CD4-positive, alpha-beta T cell (primary cell): Measurements from ENCODE around the gene PKP1. TPM values are rescaled to one million over a fixed set of nuclear protein-coding genes. Genes with fewer than 3 reads are reported as not detected.

ENCODE experiments used
- ATAC-seq: fragments of 200-7000 bp; cut with Tn5 transposase; one replicate; pipeline ENCODE4 v1.10.0; 2022; ENCODE audit warnings: mild to moderate bottlenecking; ENCODE audit not compliant: poor library complexity
- CTCF ChIA-PET: fragments of 350-600 bp; sonication (Branson Sonifier 250); formaldehyde crosslinking; loops from one replicate; lab custom pipeline; 2021; ENCODE audit warnings: antibody characterized with exemption, inconsistent platforms; lab: Charles Lee
- POLR2A ChIA-PET: fragments of 350-600 bp; sonication (Branson Sonifier 250); formaldehyde crosslinking; loops from one replicate; lab custom pipeline; 2021; ENCODE audit warnings: antibody characterized with exemption, inconsistent platforms; lab: Charles Lee
- DNase-seq, 14 experiments: peaks; one replicate each; pipeline ENCODE4 v3.0.0-alpha.2; 2013 to 2020; ENCODE audit warnings: mixed read lengths in 2 of 14
- H3K27ac ChIP-seq, 2 donors: one replicate each; pipeline versions ENCODE4 v1.5.1 to v1.7.0; 2013; ENCODE audit warnings: low read length in 2 of 2, low read depth in 1 of 2, mild to moderate bottlenecking in 1 of 2
- H3K27me3 ChIP-seq, 2 experiments: 1 replicate in 1 of 2; 2 replicates in 1 of 2; pipeline versions ENCODE4 v1.6.1 to v1.7.0; 2013; ENCODE audit warnings: low read length in 2 of 2, control low read depth in 1 of 2, mild to moderate bottlenecking in 1 of 2, moderate library complexity in 1 of 2; ENCODE audit not compliant: insufficient read depth in 2 of 2, control insufficient read depth in 1 of 2
- H3K36me3 ChIP-seq: one replicate; pipeline ENCODE4 v1.6.1; 2013; ENCODE audit warnings: low read length, control low read depth; ENCODE audit not compliant: insufficient read depth
- H3K4me1 ChIP-seq: one replicate; pipeline ENCODE4 v1.6.1; 2013; ENCODE audit warnings: low read length, control low read depth; ENCODE audit not compliant: insufficient read depth
- H3K4me3 ChIP-seq: one replicate; pipeline ENCODE4 v1.5.1; 2013; ENCODE audit warnings: mild to moderate bottlenecking, low read length, moderate library complexity
- H3K9me3 ChIP-seq, 2 experiments: 1 replicate in 1 of 2; 2 replicates in 1 of 2; pipeline versions ENCODE4 v1.6.1 to v1.7.0; 2013; ENCODE audit warnings: low read length in 2 of 2, mild to moderate bottlenecking in 2 of 2, control low read depth in 1 of 2, moderate library complexity in 1 of 2; ENCODE audit not compliant: control insufficient read depth in 1 of 2, insufficient read depth in 1 of 2
- H3K27ac Mint-ChIP-seq: one replicate; pipeline ENCODE4 v1.8.0; 2020; ENCODE audit warnings: mixed read lengths
- H3K27me3 Mint-ChIP-seq: one replicate; pipeline ENCODE4 v1.8.0; 2021; ENCODE audit warnings: mixed read lengths
- H3K36me3 Mint-ChIP-seq: one replicate; pipeline ENCODE4 v1.8.0; 2021; ENCODE audit warnings: low read depth, mixed read lengths
- H3K4me1 Mint-ChIP-seq: one replicate; pipeline ENCODE4 v1.8.0; 2021; ENCODE audit warnings: low read depth, mixed read lengths
- H3K4me3 Mint-ChIP-seq: one replicate; pipeline ENCODE4 v1.8.0; 2020; ENCODE audit warnings: mild to moderate bottlenecking, mixed read lengths
- H3K9me3 Mint-ChIP-seq: one replicate; pipeline ENCODE4 v1.8.0; 2020; ENCODE audit warnings: mixed read lengths
- CTCF ChIP-seq: fragments of 200-600 bp; IDR thresholded peaks from one replicate; pipeline ENCODE4 v1.8.0; 2022; ENCODE audit warnings: antibody characterized with exemption, mild to moderate bottlenecking
- intact Hi-C, 2 experiments: fragments of 100-400 bp; cut with DNase I in 1 of 2; cut with micrococcal nuclease in 1 of 2; formaldehyde crosslinking; loops; one replicate each; pipeline versions ENCODE4 v1.15.1 to v1.9.0; 2023 to 2025; cut with DNase I, micrococcal nuclease
- total RNA-seq, 174 experiments: library from RNA in 2 of 174; stranded (reverse) in 2 of 174; gene quantifications; one replicate each; pipeline ENCODE4 v1.2.3 and lab custom pipeline; 2021 to 2026

The PKP1 gene
- total RNA-seq, 2 experiments from 2014 or later: not detected

GRCh38 chr1:201358596-201358995 lies 75.3 kb downstream of the PKP1 start:
- H3K4me3 Mint-ChIP-seq: no peak overlapping the region
- peaks cover 0 to under 1% of the 10 kb centered on the region in 2 experiments for H3K9me3 ChIP-seq
- no peak overlapping the region for H3K4me3 ChIP-seq
- POLR2A ChIA-PET: no interaction called here
- CTCF ChIA-PET: interaction anchor here (1.0 kb wide), 1 partner anchor 11 kb away, joined by 3 read pairs; no protein-coding TSS in a partner anchor
- no peaks in the 10 kb centered on the region for H3K9me3 Mint-ChIP-seq
- H3K4me1 ChIP-seq: no peaks in the 10 kb centered on the region
- no peak overlapping the region for H3K27ac ChIP-seq
- TF ChIP-seq CTCF: no peak
- no peak overlapping the region for H3K27ac Mint-ChIP-seq
- no peaks in the 10 kb centered on the region for H3K36me3 ChIP-seq
- no peaks in the 10 kb centered on the region for H3K27me3 ChIP-seq
- ATAC-seq: no peak
- H3K27me3 Mint-ChIP-seq: peaks cover 30% of the 10 kb centered on the region
- DNase-seq: no peak
- H3K4me1 Mint-ChIP-seq: no peaks in the 10 kb centered on the region
- no peaks in the 10 kb centered on the region for H3K36me3 Mint-ChIP-seq
- intact Hi-C loops: no loop called here

- Mint-ChIP-seq H3K27me3 (peaks cover 25% of the 10 kb centered on the region), H3K4me1 (no peaks in the 10 kb centered on the region), H3K4me3 (no peak overlapping the region), H3K27ac (no peak overlapping the region), H3K9me3 (no peaks in the 10 kb centered on the region), H3K36me3 (no peaks in the 10 kb centered on the region)
- DNase-seq (no peak), ATAC-seq (no peak)
- CTCF ChIA-PET: interaction anchor here (1.0 kb wide), 1 partner anchor 11 kb away, joined by 3 read pairs; no protein-coding TSS in a partner anchor
- POLR2A ChIA-PET: no interaction called here
- TF ChIP-seq CTCF: no peak
- no peaks in the 10 kb centered on the region for H3K27me3 ChIP-seq
- no peaks in the 10 kb centered on the region for H3K9me3 ChIP-seq
- intact Hi-C loops: no loop called here
- no peak overlapping the region for H3K27ac ChIP-seq
- no peaks in the 10 kb centered on the region for H3K4me1 ChIP-seq
- H3K36me3 ChIP-seq: no peaks in the 10 kb centered on the region
- H3K4me3 ChIP-seq: no peak overlapping the region
Observed at GRCh38 chr1:201359031-201359872, 75.9 kb downstream of the PKP1 start.

GRCh38 chr1:201359873-201360210 lies 76.5 kb downstream of the PKP1 start:
- no peak for ATAC-seq
- no peaks in the 10 kb centered on the region for H3K36me3 ChIP-seq
- no peak overlapping the region for H3K4me3 ChIP-seq
- H3K9me3 Mint-ChIP-seq: no peaks in the 10 kb centered on the region
- H3K27me3 Mint-ChIP-seq: peaks cover 20% of the 10 kb centered on the region
- H3K27me3 ChIP-seq: no peaks in the 10 kb centered on the region
- DNase-seq: no peak
- H3K4me1 ChIP-seq: no peaks in the 10 kb centered on the region
- no peaks in the 10 kb centered on the region for H3K4me1 Mint-ChIP-seq
- TF ChIP-seq CTCF: no peak
- no peaks in the 10 kb centered on the region for H3K36me3 Mint-ChIP-seq
- ChIA-PET POLR2A (no interaction called here), CTCF (no interaction called here)
- no peak overlapping the region for H3K27ac Mint-ChIP-seq
- no peak overlapping the region for H3K4me3 Mint-ChIP-seq
- H3K27ac ChIP-seq: no peak overlapping the region
- intact Hi-C loops: no loop called here
- H3K9me3 ChIP-seq: no peaks in the 10 kb centered on the region
